Activated B cell treated with CpG ODN at 0.5 μM for 24 hours (primary cell): ENCODE results near the gene NRIP1. TPM values are rescaled to one million over a fixed set of nuclear protein-coding genes. Genes with fewer than 3 reads are reported as not detected.

Source experiments
- ATAC-seq: fragments of 200-7000 bp; cut with Tn5 transposase; one replicate; pipeline ENCODE4 v1.10.0; 2021; ENCODE audit warnings: low read depth, mild to moderate bottlenecking, moderate library complexity
- CTCF ChIA-PET: fragments of 350-600 bp; sonication (Branson Sonifier 250); formaldehyde crosslinking; loops from one replicate; lab custom pipeline; 2021; ENCODE audit warnings: antibody characterized with exemption; lab: Charles Lee
- POLR2A ChIA-PET: fragments of 350-600 bp; sonication (Branson Sonifier 250); formaldehyde crosslinking; loops from one replicate; lab custom pipeline; 2021; ENCODE audit warnings: antibody characterized with exemption; lab: Charles Lee
- DNase-seq: peaks from one replicate; pipeline ENCODE4 v3.0.0; 2022
- H3K27ac Mint-ChIP-seq: one replicate; pipeline ENCODE4 v1.8.0; 2020; ENCODE audit warnings: mixed read lengths
- H3K27me3 Mint-ChIP-seq: one replicate; pipeline ENCODE4 v1.8.0; 2021; ENCODE audit warnings: mixed read lengths
- H3K36me3 Mint-ChIP-seq: one replicate; pipeline ENCODE4 v1.8.0; 2021; ENCODE audit warnings: low read depth, mixed read lengths
- H3K4me1 Mint-ChIP-seq: one replicate; pipeline ENCODE4 v1.8.0; 2021; ENCODE audit warnings: mixed read lengths
- H3K4me3 Mint-ChIP-seq: one replicate; pipeline ENCODE4 v1.8.0; 2020; ENCODE audit warnings: mild to moderate bottlenecking, mixed read lengths
- H3K9me3 Mint-ChIP-seq: one replicate; pipeline ENCODE4 v1.8.0; 2020; ENCODE audit warnings: mixed read lengths
- CTCF ChIP-seq: fragments of 200-600 bp; IDR thresholded peaks from one replicate; pipeline ENCODE4 v1.8.0; 2022; ENCODE audit warnings: antibody characterized with exemption, mild to moderate bottlenecking
- intact Hi-C: fragments of 100-400 bp; cut with micrococcal nuclease; formaldehyde crosslinking; loops from one replicate; pipeline ENCODE4 v1.15.1; 2024
- total RNA-seq: library from RNA; stranded (reverse); gene quantifications from 2 replicates; pipeline ENCODE4 v1.2.3, GENCODE V29; 2022

The NRIP1 gene
- total RNA-seq, 1 donor from 2014 or later: 26.6 TPM

- H3K4me1 Mint-ChIP-seq: no peaks in the 10 kb centered on the region
- no peak for TF ChIP-seq CTCF
- H3K36me3 Mint-ChIP-seq: peaks cover 46% of the 10 kb centered on the region
- DNase-seq: no peak
- ATAC-seq: no peak
- ChIA-PET CTCF (no interaction called here), POLR2A (no interaction called here)
- no peaks in the 10 kb centered on the region for H3K9me3 Mint-ChIP-seq
- no peak overlapping the region for H3K27ac Mint-ChIP-seq
- intact Hi-C loops: no loop called here
- no peak overlapping the region for H3K4me3 Mint-ChIP-seq
- no peaks in the 10 kb centered on the region for H3K27me3 Mint-ChIP-seq
These were observed 100.2 kb downstream of the NRIP1 start for GRCh38 chr21:14964621-14965020.

- TF ChIP-seq CTCF: no peak
- CTCF ChIA-PET: no interaction called here
- H3K4me3 Mint-ChIP-seq: no peak overlapping the region
These were observed 102.6 kb downstream of the NRIP1 start for GRCh38 chr21:14962217-14962616.

GRCh38 chr21:14961502-14961901 lies 103.3 kb downstream of the NRIP1 start:
- ChIA-PET CTCF (no interaction called here), POLR2A (no interaction called here)
- Mint-ChIP-seq H3K4me1 (no peaks in the 10 kb centered on the region), H3K27me3 (no peaks in the 10 kb centered on the region), H3K9me3 (no peaks in the 10 kb centered on the region), H3K4me3 (no peak overlapping the region), H3K36me3 (peaks cover 18% of the 10 kb centered on the region), H3K27ac (no peak overlapping the region)
- no peak for TF ChIP-seq CTCF
- intact Hi-C loops: no loop called here
- no peak for DNase-seq
- no peak for ATAC-seq

More at GRCh38 chr21:14962217-14962616, 102.6 kb downstream of the NRIP1 start:
- Mint-ChIP-seq H3K36me3 (peaks cover 25% of the 10 kb centered on the region), H3K27ac (no peak overlapping the region), H3K27me3 (no peaks in the 10 kb centered on the region), H3K9me3 (no peaks in the 10 kb centered on the region), H3K4me1 (no peaks in the 10 kb centered on the region)
- DNase-seq: no peak
- POLR2A ChIA-PET: no interaction called here
- no peak for ATAC-seq
- intact Hi-C loops: no loop called here

- POLR2A ChIA-PET: interaction anchor here (0.5 kb wide), 1 partner anchor 106 kb away, joined by 8 read pairs; no protein-coding TSS in a partner anchor
- Mint-ChIP-seq H3K4me3 (no peak overlapping the region), H3K4me1 (no peaks in the 10 kb centered on the region), H3K27ac (no peak overlapping the region), H3K27me3 (no peaks in the 10 kb centered on the region), H3K9me3 (no peaks in the 10 kb centered on the region), H3K36me3 (peaks cover 3% of the 10 kb centered on the region)
- ATAC-seq: no peak
- CTCF ChIA-PET: no interaction called here
- no peak for DNase-seq
- intact Hi-C loops: no loop called here
- no peak for TF ChIP-seq CTCF
These were observed 105.5 kb downstream of the NRIP1 start for GRCh38 chr21:14959343-14959742.

- Mint-ChIP-seq H3K36me3 (no peaks in the 10 kb centered on the region), H3K27ac (no peak overlapping the region), H3K4me1 (no peaks in the 10 kb centered on the region), H3K4me3 (no peak overlapping the region), H3K9me3 (no peaks in the 10 kb centered on the region), H3K27me3 (no peaks in the 10 kb centered on the region)
- ATAC-seq (no peak), DNase-seq (no peak)
- no peak for TF ChIP-seq CTCF
- intact Hi-C loops: no loop called here
- POLR2A ChIA-PET: no interaction called here
- CTCF ChIA-PET: no interaction called here
These were observed 107.0 kb downstream of the NRIP1 start for GRCh38 chr21:14957836-14958235.
